ENCODE data around the gene BACH2. TPM values are rescaled to one million over a fixed set of nuclear protein-coding genes. Genes with fewer than 3 reads are reported as not detected.

BACH2 gene
- total and polyA plus RNA-seq, 2 experiments from 2014 or later = 5.4 to 5.6 TPM

GRCh38 chr6:90179190-90180169 lies 117.2 kb downstream of the BACH2 start:
- DNase-seq (ENCODE audit: low read depth in 1 of 2, low spot score in 1 of 2) = peak in 1 of 2 donors; percentile 21

GRCh38 chr6:90178384-90178855 lies 118.2 kb downstream of the BACH2 start:
- DNase-seq (ENCODE audit: low read depth in 1 of 2, low spot score in 1 of 2) = no peak
- Histone ChIP-seq H3K27ac (no peak overlapping the region), H3K9me3 (ENCODE audit: low read depth) (no peaks in the 10 kb centered on the region), H3K4me1 (ENCODE audit: low read depth) (peaks cover 32% of the 10 kb centered on the region), H3K4me3 (no peak overlapping the region), H3K27me3 (no peaks in the 10 kb centered on the region), H3K36me3 (no peaks in the 10 kb centered on the region)
- TF ChIP-seq CTCF (IDR thresholded peaks at IDR 0.05; ENCODE audit: low read depth, low read length) = no peak

More at GRCh38 chr6:90179190-90180169, 117.2 kb downstream of the BACH2 start:
- Histone ChIP-seq H3K4me3 (no peak overlapping the region), H3K36me3 (no peaks in the 10 kb centered on the region), H3K27ac (no peak overlapping the region), H3K9me3 (ENCODE audit: low read depth) (no peaks in the 10 kb centered on the region), H3K4me1 (ENCODE audit: low read depth) (peaks cover 41% of the 10 kb centered on the region), H3K27me3 (no peaks in the 10 kb centered on the region)
- TF ChIP-seq CTCF (IDR thresholded peaks at IDR 0.05; ENCODE audit: low read depth, low read length) = peak; percentile 48

GRCh38 chr6:90177544-90178383 lies 118.9 kb downstream of the BACH2 start:
- Histone ChIP-seq H3K36me3 (no peaks in the 10 kb centered on the region), H3K27ac (peak overlapping the region; percentile 5), H3K4me1 (ENCODE audit: low read depth) (peaks cover 25% of the 10 kb centered on the region), H3K27me3 (no peaks in the 10 kb centered on the region), H3K9me3 (ENCODE audit: low read depth) (no peaks in the 10 kb centered on the region), H3K4me3 (no peak overlapping the region)
- no peak for DNase-seq (ENCODE audit: low read depth in 1 of 2, low spot score in 1 of 2)
- no peak for TF ChIP-seq CTCF (IDR thresholded peaks at IDR 0.05; ENCODE audit: low read depth, low read length)

- H3K27ac ChIP-seq = peak overlapping the region; percentile 9
- DNase-seq (ENCODE audit: low read depth in 1 of 2, low spot score in 1 of 2) = no peak
- TF ChIP-seq CTCF (IDR thresholded peaks at IDR 0.05; ENCODE audit: low read depth, low read length) = no peak
- no peaks in the 10 kb centered on the region for H3K36me3 ChIP-seq
- no peaks in the 10 kb centered on the region for H3K9me3 ChIP-seq (ENCODE audit: low read depth)
- H3K27me3 ChIP-seq = no peaks in the 10 kb centered on the region
- H3K4me3 ChIP-seq = no peak overlapping the region
- H3K4me1 ChIP-seq (ENCODE audit: low read depth) = peaks cover 21% of the 10 kb centered on the region
These were observed 120.8 kb downstream of the BACH2 start for GRCh38 chr6:90175627-90176538.
